HepG2 (cell line): ENCODE data around the gene SCN9A. TPM values are rescaled to one million over a fixed set of nuclear protein-coding genes. Genes with fewer than 3 reads are reported as not detected.

ENCODE experiments used
- CHD4 ChIP-seq: fragments of 200-600 bp; sonication (generic); IDR thresholded peaks from 2 replicates; pipeline ENCODE4 v1.7.0; 2017; ENCODE audit warnings: mild to moderate bottlenecking, low read length, borderline replicate concordance
- HMGXB3 ChIP-seq: sonication (generic); formaldehyde crosslinking; IDR thresholded peaks from 2 replicates; pipeline ENCODE4 v1.4.0; 2020; ENCODE audit warnings: missing genetic modification reagents, borderline replicate concordance
- KAT8 ChIP-seq: IDR thresholded peaks from 2 replicates; pipeline ENCODE4 v1.6.1; 2016; ENCODE audit warnings: missing genetic modification reagents, missing compliant biosample characterization
- KLF9 ChIP-seq: IDR thresholded peaks from 2 replicates; pipeline ENCODE4 v1.6.1; 2016; ENCODE audit warnings: low read depth
- LCORL ChIP-seq, 2 experiments: fragments of 450-650 bp in 1 of 2; sonication (generic) in 1 of 2; formaldehyde crosslinking in 1 of 2; IDR thresholded peaks; 2 replicates each; pipeline versions ENCODE4 v1.5.0 to v1.6.1; 2017 to 2020; ENCODE audit warnings: antibody characterized with exemption in 1 of 2, missing genetic modification reagents in 1 of 2
- MATR3 ChIP-seq: sonication (generic); formaldehyde crosslinking; IDR thresholded peaks from 2 replicates; pipeline ENCODE4 v1.4.0; 2020; ENCODE audit warnings: missing genetic modification reagents
- MTA1 ChIP-seq: sonication (generic); formaldehyde crosslinking; IDR thresholded peaks from 2 replicates; pipeline ENCODE4 v1.4.0; 2020; ENCODE audit warnings: missing genetic modification reagents, mild to moderate bottlenecking, borderline replicate concordance
- PLRG1 ChIP-seq: fragments of 450-650 bp; conservative IDR thresholded peaks from 2 replicates; pipeline ENCODE4 v1.6.1; 2016
- SATB2 ChIP-seq: sonication (generic); formaldehyde crosslinking; IDR thresholded peaks from 2 replicates; pipeline ENCODE4 v1.5.0; 2020; ENCODE audit warnings: missing genetic modification reagents
- SIX4 ChIP-seq: sonication (generic); formaldehyde crosslinking; IDR thresholded peaks from 2 replicates; pipeline ENCODE4 v1.4.0; 2020; ENCODE audit warnings: missing genetic modification reagents
- SMARCE1 ChIP-seq: fragments of 450-650 bp; IDR thresholded peaks from 2 replicates; pipeline ENCODE4 v1.6.1; 2017; ENCODE audit warnings: borderline replicate concordance
- ZBTB20 ChIP-seq: sonication (generic); formaldehyde crosslinking; IDR thresholded peaks from 2 replicates; pipeline ENCODE4 v1.8.1; 2023; ENCODE audit warnings: missing genetic modification reagents, low read depth, mild to moderate bottlenecking, borderline replicate concordance
- ZMAT3 ChIP-seq: sonication (generic); formaldehyde crosslinking; conservative IDR thresholded peaks from 2 replicates; pipeline ENCODE4 v1.7.0; 2021; ENCODE audit warnings: missing genetic modification reagents
- ZNF234 ChIP-seq: sonication (generic); formaldehyde crosslinking; conservative IDR thresholded peaks from 2 replicates; pipeline ENCODE4 v1.5.1; 2020; ENCODE audit warnings: mild to moderate bottlenecking, missing genetic modification reagents
- ZNF333 ChIP-seq: sonication (generic); formaldehyde crosslinking; IDR thresholded peaks from 2 replicates; pipeline ENCODE4 v1.4.0; 2020; ENCODE audit warnings: mild to moderate bottlenecking, missing genetic modification reagents, borderline replicate concordance
- ZNF619 ChIP-seq: sonication (generic); formaldehyde crosslinking; IDR thresholded peaks from 2 replicates; pipeline ENCODE4 v1.4.0; 2020; ENCODE audit warnings: mild to moderate bottlenecking, missing genetic modification reagents
- polyA plus RNA-seq, 8 experiments: library from polyadenylated mRNA; depleted of rRNA in 3 of 8; stranded (reverse) in 7 of 8; unstranded in 1 of 8; fragments of >200 nt; fragmentation: Illumina TruSeq in 4 of 8; extraction: Trizol in 4 of 8; gene quantifications; 2 replicates each; pipeline versions ENCODE4 v1.2.1 to v1.2.3, GENCODE V29; 2011 to 2016; ENCODE audit warnings: low read depth in 4 of 8, missing spikeins in 1 of 8, mixed read lengths in 1 of 8; ENCODE audit not compliant: insufficient read depth in 1 of 8
- total RNA-seq, 5 experiments: library from RNA; depleted of rRNA; stranded (reverse); fragments of >200 nt; fragmentation: Illumina TruSeq; extraction: Trizol; gene quantifications; 2 replicates each; pipeline ENCODE4 v1.2.3, GENCODE V29; 2016; ENCODE audit warnings: low read depth in 1 of 5
- TF ChIP-seq, protein P1 (sequence below): IDR thresholded peaks from 2 replicates; pipeline ENCODE4 v1.6.1; 2012; ENCODE audit warnings: low read depth, low read length, improper control_type of control experiment
- TF ChIP-seq, protein P2 (sequence below): sonication (generic); formaldehyde crosslinking; IDR thresholded peaks from 2 replicates; pipeline ENCODE4 v1.5.0; 2020; ENCODE audit warnings: missing genetic modification reagents, mild to moderate bottlenecking, borderline replicate concordance
- TF ChIP-seq, protein P3 (sequence below): sonication (generic); formaldehyde crosslinking; IDR thresholded peaks from 2 replicates; pipeline ENCODE4 v1.4.0; 2020; ENCODE audit warnings: missing genetic modification reagents

The SCN9A gene
- total and polyA plus RNA-seq, 2 of the 13 experiments (the other 11 are each of a cell fraction or from before 2014, with no cell fraction given), result 15.3 to 24.3 TPM

DNA sequence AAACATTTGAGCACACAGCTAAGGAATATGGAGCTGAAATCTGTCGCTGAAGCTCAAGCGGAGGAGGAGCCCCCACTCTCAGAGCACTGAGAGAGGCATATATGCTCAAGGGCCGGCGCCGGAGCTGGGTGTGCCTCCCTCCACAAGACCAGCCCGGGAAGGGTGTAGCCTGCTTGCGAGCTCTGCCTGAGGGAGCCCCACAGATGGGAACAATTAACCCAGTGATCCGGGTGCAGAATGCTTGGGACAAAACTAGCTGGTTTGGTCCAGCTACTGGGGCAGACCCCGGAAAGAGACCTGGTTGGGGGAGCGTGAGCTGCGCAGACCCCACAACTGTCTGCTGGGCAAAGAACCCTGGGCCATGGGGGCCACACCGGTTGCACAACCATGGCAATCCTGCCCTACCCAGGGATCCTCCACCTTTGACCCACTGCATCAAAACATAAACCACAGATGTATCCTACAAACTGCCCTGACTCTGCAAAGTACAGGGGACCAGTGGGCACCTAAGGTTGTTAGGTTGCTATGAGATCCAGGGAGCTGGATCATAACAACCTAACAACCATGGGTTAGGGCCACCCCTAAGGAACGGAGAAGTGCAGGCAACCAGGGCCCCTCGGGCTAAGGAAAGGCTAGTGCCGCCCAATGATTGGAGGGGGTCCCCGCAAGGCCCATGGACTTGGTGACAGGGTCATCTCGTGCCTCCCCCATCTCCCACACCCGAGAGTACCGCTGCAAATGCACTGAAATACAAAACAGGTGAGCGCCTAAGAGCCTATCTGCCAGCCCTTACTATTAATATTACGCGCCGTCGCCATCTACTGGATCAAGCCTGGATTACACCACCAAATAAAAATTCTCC, 194.6 kb downstream of the SCN9A start (continued):
- TF ChIP-seq ZNF619 (CRISPR knock-in tag) (peak; percentile 82; the same call in 1 of the 2 replicates), MTA1 (CRISPR knock-in tag) (0 out of 2 replicates have a peak, but pooled peaks have one; percentile 44), HMGXB3 (CRISPR knock-in tag) (0 out of 2 replicates have a peak, but pooled peaks have one; percentile 47), CHD4 (peak; percentile 61; the same call in 1 of the 2 replicates), PLRG1 (no peak), SMARCE1 (no peak), ZNF333 (CRISPR knock-in tag) (peak; percentile 31; the same call in 1 of the 2 replicates), SATB2 (no peak), ZMAT3 (CRISPR knock-in tag) (0 out of 2 replicates have a peak, but pooled peaks have one; percentile 61), KAT8 (0 out of 2 replicates have a peak, but pooled peaks have one; percentile 51), LCORL (IDR thresholded peaks at IDR 0.05) (no peak), LCORL (CRISPR knock-in tag; IDR thresholded peaks at IDR 0.05) (peak; percentile 46; the same call in 1 of the 2 replicates), ZBTB20 (CRISPR knock-in tag) (no peak), SIX4 (CRISPR knock-in tag) (no peak), ZNF234 (CRISPR knock-in tag) (no peak), MATR3 (CRISPR knock-in tag) (no peak), KLF9 (CRISPR knock-in tag) (no peak)
- TF ChIP-seq, protein P1, sequence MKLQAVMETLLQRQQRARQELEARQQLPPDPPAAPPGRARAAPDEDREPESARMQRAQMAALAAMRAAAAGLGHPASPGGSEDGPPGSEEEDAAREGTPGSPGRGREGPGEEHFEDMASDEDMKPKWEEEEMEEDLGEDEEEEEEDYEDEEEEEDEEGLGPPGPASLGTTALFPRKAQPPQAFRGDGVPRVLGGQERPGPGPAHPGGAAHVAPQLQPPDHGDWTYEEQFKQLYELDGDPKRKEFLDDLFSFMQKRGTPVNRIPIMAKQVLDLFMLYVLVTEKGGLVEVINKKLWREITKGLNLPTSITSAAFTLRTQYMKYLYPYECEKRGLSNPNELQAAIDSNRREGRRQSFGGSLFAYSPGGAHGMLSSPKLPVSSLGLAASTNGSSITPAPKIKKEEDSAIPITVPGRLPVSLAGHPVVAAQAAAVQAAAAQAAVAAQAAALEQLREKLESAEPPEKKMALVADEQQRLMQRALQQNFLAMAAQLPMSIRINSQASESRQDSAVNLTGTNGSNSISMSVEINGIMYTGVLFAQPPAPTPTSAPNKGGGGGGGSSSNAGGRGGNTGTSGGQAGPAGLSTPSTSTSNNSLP, result peak; percentile 99
- TF ChIP-seq, protein P2, sequence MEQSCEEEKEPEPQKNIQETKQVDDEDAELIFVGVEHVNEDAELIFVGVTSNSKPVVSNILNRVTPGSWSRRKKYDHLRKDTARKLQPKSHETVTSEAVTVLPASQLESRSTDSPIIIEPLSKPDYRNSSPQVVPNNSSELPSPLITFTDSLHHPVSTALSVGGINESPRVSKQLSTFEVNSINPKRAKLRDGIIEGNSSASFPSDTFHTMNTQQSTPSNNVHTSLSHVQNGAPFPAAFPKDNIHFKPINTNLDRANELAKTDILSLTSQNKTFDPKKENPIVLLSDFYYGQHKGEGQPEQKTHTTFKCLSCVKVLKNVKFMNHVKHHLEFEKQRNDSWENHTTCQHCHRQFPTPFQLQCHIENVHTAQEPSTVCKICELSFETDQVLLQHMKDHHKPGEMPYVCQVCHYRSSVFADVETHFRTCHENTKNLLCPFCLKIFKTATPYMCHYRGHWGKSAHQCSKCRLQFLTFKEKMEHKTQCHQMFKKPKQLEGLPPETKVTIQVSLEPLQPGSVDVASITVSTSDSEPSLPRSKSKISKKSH, result no peak
- TF ChIP-seq, protein P3, sequence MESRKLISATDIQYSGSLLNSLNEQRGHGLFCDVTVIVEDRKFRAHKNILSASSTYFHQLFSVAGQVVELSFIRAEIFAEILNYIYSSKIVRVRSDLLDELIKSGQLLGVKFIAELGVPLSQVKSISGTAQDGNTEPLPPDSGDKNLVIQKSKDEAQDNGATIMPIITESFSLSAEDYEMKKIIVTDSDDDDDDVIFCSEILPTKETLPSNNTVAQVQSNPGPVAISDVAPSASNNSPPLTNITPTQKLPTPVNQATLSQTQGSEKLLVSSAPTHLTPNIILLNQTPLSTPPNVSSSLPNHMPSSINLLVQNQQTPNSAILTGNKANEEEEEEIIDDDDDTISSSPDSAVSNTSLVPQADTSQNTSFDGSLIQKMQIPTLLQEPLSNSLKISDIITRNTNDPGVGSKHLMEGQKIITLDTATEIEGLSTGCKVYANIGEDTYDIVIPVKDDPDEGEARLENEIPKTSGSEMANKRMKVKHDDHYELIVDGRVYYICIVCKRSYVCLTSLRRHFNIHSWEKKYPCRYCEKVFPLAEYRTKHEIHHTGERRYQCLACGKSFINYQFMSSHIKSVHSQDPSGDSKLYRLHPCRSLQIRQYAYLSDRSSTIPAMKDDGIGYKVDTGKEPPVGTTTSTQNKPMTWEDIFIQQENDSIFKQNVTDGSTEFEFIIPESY (CRISPR knock-in tag), result peak; percentile 85
